Activated T-cell treated with anti-CD3 and anti-CD28 coated beads for 1 hour (primary cell): ENCODE data around the gene SERPIND1.
"Not testable (repeated sequence)": the region's sequence is repeated elsewhere in the genome, so short reads cannot be mapped to it uniquely, and the experiment has no call there.

Experiments
- DNase-seq: peaks from one replicate; pipeline ENCODE4 v3.0.0-alpha.2; 2020; ENCODE audit warnings: low read depth

SERPIND1 gene

GRCh38 chr22:20747223-20747622 is 26.7 kb upstream of the SERPIND1 start:
- no peak for DNase-seq

GRCh38 chr22:20748082-20748481 is 25.8 kb upstream of the SERPIND1 start:
- DNase-seq = no peak

GRCh38 chr22:20748731-20749428 is 25.0 kb upstream of the SERPIND1 start:
- DNase-seq = no peak

- DNase-seq = no peak
These were observed 24.5 kb upstream of the SERPIND1 start for GRCh38 chr22:20749453-20749852.

GRCh38 chr22:20750461-20751184 is 23.3 kb upstream of the SERPIND1 start:
- no peak for DNase-seq

GRCh38 chr22:20751185-20751851 is 22.6 kb upstream of the SERPIND1 start:
- DNase-seq = no peak

GRCh38 chr22:20752104-20752741 is 21.7 kb upstream of the SERPIND1 start:
- no peak for DNase-seq

- no peak for DNase-seq
These were observed 21.0 kb upstream of the SERPIND1 start for GRCh38 chr22:20752873-20753272.

GRCh38 chr22:20756846-20757245 is 17.1 kb upstream of the SERPIND1 start:
- no peak for DNase-seq

- DNase-seq = no peak
These were observed 15.2 kb upstream of the SERPIND1 start for GRCh38 chr22:20758688-20759087.

GRCh38 chr22:20760084-20760483 is 13.8 kb upstream of the SERPIND1 start:
- no peak for DNase-seq

GRCh38 chr22:20761536-20761935 is 12.4 kb upstream of the SERPIND1 start:
- DNase-seq = no peak

GRCh38 chr22:20762233-20762796 is 11.6 kb upstream of the SERPIND1 start:
- no peak for DNase-seq

GRCh38 chr22:20763630-20764470 is 10.1 kb upstream of the SERPIND1 start:
- no peak for DNase-seq

GRCh38 chr22:20764471-20764720 is 9.5 kb upstream of the SERPIND1 start:
- DNase-seq = no peak

GRCh38 chr22:20764729-20765128 is 9.2 kb upstream of the SERPIND1 start:
- DNase-seq = no peak

- DNase-seq = no peak
These were observed 8.0 kb upstream of the SERPIND1 start for GRCh38 chr22:20765938-20766337.

- DNase-seq = no peak
These were observed 7.4 kb upstream of the SERPIND1 start for GRCh38 chr22:20766530-20766929.

- DNase-seq = not testable (repeated sequence)
These were observed 4.5 kb upstream of the SERPIND1 start for GRCh38 chr22:20769496-20769826.

- no peak for DNase-seq
These were observed 1.8 kb upstream of the SERPIND1 start for GRCh38 chr22:20771918-20772625.

- no peak for DNase-seq
These were observed 969 bp downstream of the SERPIND1 start for GRCh38 chr22:20774882-20775281.
